NCI-H2196 treated with DMSO at 0.1 percent for 48 hours (cell line): ENCODE data around the gene VSIG10L.

Experiments used
- DNase-seq: peaks from one replicate; lab custom pipeline; 2025; ENCODE audit not compliant: unreplicated experiment; lab: John Stamatoyannopoulos, UW

Gene VSIG10L

GRCh38 chr19:51341976-51342580 lies at the start of gene VSIG10L:
TSS of gene VSIG10L (minus strand) at chr19:51342139. CDS start at chr19:51342124, 15 bp downstream.
- DNase-seq, result no peak

DNA sequence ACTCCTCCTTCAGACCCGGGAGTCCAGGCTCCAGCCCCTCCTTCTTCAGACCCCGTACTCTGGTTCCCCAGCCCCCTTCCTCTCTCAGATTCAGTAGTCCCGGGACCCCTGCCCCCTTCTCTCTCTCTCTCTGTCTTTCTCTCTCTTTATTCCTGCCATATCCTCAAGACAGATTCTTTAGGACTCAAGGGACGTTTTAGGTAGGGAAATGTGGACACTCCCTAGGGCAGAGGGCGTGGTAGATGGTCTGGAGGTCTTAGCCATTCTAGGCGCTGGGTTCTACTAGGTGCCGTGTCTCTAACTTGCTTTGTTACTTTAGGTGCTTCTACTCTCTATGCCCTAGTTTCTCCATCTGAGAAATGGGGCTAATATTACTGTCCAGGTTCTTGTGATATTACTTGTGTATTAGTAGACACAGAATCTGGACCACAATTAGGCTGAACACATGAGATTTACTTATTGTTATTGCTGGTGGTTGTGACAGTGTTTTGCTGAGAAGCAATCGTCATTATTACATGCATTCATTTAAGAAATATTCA lies 49.2 kb upstream of the VSIG10L start:
- no peak for DNase-seq

DNA sequence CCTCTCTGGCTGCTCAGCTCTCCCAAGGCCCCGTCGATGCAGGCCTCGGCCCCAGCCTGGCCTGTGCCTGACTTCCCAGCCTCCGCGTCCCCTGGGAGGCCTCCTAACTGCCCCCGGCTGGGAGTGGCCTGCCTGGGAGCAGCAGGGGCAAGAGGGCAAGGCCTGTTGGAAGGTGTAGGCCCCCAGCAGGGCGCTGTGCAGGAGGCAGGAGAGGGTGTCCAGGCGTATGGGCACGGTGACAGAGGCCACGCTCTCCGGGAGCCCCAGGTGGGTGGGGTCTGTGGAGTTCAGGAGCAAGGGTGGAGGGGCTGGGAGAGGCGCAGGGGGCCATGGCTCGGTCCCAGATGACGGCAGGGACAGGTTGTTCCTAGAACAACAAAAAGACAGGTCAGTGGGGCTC lies 47.2 kb upstream of the VSIG10L start:
- no peak for DNase-seq

DNA sequence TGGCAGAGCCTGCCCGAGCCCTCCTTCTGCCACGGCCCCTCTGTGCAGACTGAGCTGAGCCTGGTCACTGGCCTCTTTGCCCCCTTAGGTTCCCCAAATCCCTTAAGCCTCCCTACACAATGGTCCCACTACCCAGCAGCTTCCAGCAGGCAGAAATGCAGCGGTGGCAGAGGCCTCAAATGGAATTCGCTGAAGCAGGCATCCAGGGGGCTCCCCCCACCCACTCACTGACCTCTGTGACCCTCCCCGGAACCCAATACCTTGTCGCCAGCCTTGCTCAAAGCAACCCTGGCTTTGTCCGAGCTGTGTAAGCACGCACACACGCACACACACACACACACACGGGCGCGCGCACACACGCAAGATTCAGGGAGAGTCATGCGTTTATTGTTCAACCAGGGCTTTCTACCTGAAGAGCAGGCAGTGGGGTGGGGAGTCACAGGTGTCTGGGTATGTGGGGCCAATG lies 46.0 kb upstream of the VSIG10L start, which contains the start of gene LIM2:
Gene LIM2 (minus strand): TSS at position 51 of the 466 bp plus-strand sequence. CDS start 531 bp downstream, outside the sequence.
- no peak for DNase-seq

- no peak for DNase-seq
Observed at GRCh38 chr19:51386882-51387520, 45.1 kb upstream of the VSIG10L start.

- no peak for DNase-seq
Observed at GRCh38 chr19:51382004-51382403, 40.1 kb upstream of the VSIG10L start.

DNA sequence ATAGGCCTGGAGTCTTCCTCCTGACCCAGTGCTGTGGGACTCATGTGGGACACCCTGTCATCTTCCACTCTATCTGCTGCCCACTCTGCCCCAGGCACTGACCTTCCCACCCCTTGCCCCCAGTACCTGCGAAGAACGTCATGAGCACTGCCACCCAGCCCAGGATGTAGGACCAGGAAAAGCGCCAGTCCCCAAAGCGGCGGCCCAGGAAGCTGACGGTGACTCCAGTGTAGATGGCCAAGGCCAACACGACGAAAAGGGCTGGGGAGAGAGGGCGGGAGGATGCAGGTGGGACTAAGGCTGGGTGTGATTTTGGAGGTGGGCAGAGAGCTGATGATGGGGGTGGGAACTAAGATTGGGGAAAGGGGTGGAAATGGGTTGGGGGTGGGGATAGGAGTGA lies 38.4 kb upstream of the VSIG10L start:
- no peak for DNase-seq

- no peak for DNase-seq
Observed at GRCh38 chr19:51377422-51377821, 35.5 kb upstream of the VSIG10L start.

GRCh38 chr19:51375504-51376221 lies 33.7 kb upstream of the VSIG10L start:
- no peak for DNase-seq

DNA sequence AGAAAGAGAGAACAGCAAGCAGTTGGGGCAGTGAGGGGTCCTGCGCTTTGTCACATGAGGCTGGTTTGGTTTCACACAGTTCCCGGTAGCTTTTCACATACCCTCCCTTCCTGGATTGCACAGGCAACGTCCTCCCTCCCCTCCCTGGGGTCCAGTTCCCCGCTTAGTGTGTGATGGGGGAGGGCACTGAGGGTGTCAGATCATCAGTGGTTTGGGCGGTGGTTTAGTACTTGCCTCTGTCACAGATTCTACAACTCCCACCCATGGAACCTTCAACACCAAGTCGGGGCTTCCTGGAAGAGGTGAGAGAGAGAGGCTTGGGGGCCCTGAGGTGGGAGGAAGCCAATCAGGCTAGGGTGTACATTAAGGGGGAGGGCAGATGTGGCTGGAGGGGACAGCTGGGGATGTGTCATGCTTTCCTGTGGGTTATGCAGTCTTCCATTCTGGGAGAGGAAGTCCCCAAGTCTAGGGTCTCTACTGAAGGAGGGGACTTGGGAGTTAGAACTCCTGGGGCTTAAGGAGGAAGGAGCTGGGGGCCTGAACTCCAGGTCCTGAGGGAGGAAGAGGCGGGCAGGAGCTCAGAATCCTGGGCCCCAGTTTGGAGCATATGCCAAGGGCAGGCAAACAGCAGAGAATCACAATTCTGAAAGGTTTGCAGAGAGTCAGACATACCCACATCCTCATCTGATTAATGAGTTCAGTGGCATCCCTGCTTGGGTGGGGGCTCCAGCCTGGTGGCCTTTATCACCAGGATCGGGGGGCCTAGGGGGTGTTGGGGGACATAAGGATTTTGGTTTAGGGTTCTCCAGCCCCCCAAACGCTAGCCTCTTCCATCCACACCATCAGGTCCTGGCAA lies 30.9 kb upstream of the VSIG10L start, which contains the start of gene NKG7:
Gene NKG7 (minus strand): TSS at position 6 of the 856 bp plus-strand sequence. CDS start 119 bp downstream, outside the sequence.
- DNase-seq, result no peak

- no peak for DNase-seq
Observed at GRCh38 chr19:51372021-51372648, 30.2 kb upstream of the VSIG10L start.

- no peak for DNase-seq
Observed at GRCh38 chr19:51371186-51371690, 29.3 kb upstream of the VSIG10L start.

DNA sequence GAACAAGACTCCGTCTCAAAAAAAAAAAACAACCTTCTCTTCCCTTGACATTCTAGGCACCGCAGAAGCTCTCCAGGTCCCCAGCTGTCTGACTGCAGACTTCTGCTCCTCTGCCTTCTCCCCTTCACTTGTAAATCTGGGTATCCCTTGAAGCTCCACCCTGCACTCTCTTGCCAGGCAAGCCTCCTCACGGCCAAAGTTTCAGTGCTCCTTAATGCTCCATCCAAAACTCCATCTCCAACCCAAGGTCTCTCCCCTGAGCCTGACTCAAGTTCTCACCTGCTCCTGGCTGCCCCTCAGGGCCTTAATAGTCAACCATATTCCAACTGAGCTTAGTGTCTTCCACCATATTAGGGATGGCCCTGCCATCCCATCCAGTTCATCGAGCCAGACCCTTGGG lies 28.3 kb upstream of the VSIG10L start:
- no peak for DNase-seq

GRCh38 chr19:51368366-51369282 lies 26.7 kb upstream of the VSIG10L start, which contains the start of gene CLDND2:
TSS of gene CLDND2 (minus strand) at chr19:51369003. CDS start at chr19:51368577, 426 bp downstream.
- no peak for DNase-seq

GRCh38 chr19:51367565-51368365 lies 25.8 kb upstream of the VSIG10L start:
- no peak for DNase-seq

- no peak for DNase-seq
Observed at GRCh38 chr19:51367255-51367564, 25.3 kb upstream of the VSIG10L start.

DNA sequence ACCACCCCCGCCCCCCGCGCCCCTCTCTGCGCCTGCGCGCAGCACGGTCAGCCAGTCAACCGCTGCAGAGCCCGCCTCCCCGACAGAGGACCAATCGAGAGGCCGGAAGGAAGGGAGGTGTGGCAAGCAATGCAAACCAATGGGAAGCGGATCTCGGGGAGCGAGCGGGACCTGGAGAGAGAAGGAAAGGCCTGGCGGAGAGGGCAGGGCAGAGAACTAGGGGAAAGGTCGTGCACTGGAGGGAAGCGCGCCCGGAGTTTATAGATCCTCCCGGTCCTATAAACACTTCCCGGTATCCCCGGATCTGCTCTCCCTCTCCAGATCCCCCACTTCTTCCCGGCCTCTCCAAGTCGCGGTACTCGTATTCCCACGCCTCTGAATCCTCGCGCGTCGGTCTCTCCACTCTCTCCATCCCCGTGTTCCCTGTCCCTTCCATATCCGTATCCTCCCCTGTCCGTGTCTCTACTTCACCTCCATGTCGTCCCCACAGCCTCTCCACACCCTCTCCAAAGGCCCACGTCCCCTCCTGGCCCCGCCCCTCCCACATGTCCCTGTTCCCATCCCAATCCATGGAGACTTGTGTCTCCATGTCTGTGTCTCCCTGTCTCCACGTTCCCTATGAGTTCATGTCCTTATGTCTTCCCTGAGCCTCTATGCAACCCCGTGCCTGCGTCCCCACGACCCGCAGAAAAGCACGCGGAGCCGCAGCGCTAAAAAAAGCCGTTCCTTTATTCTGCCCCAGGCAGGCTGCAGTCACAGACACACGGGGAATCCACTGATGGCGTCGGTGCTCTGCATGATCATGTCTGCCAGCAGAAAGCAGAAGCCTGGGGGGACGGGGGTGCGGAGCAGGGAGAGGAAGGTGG lies 24.7 kb upstream of the VSIG10L start:
- no peak for DNase-seq
